Activated CD8-positive, alpha-beta memory T cell treated with anti-CD3 and anti-CD28 coated beads for 48 hours (primary cell): Measurements from ENCODE around the gene TAS2R16.
"Not testable (repeated sequence)": the region's sequence is repeated elsewhere in the genome, so short reads cannot be mapped to it uniquely, and the experiment has no call there.

Source experiments
- DNase-seq, 3 experiments: peaks; one replicate each; pipeline ENCODE4 v3.0.0-alpha.2; 2020; ENCODE audit warnings: low read depth in 2 of 3, low spot score in 2 of 3

TAS2R16 gene

GRCh38 chr7:122974229-122974628 lies 21.3 kb downstream of the TAS2R16 start:
- no peak for DNase-seq

- DNase-seq = no peak
Measured at GRCh38 chr7:122972056-122972455, 23.4 kb downstream of the TAS2R16 start.

GRCh38 chr7:122970740-122971725 lies 24.5 kb downstream of the TAS2R16 start:
- DNase-seq = no peak

GRCh38 chr7:122968389-122968788 lies 27.1 kb downstream of the TAS2R16 start:
- DNase-seq = no peak

DNA sequence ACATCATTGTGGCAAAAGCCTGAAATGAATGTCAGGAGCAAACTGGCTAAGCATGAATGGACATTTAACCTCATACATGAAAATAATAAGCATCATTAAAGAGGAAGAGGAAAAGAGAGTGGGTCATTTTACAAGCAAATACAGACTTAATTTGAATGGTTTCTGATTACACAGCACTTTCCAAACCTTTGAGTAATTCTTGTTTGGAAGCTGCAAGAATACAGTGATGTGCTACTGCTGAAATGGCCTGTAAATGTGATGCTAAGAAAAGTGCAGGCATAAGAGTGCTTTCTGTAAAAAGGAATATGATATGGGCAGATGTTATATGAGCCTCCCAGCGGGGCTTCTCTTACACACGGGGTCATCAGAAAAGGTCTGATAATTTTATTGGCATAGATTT lies 30.2 kb downstream of the TAS2R16 start:
- DNase-seq = no peak

DNA sequence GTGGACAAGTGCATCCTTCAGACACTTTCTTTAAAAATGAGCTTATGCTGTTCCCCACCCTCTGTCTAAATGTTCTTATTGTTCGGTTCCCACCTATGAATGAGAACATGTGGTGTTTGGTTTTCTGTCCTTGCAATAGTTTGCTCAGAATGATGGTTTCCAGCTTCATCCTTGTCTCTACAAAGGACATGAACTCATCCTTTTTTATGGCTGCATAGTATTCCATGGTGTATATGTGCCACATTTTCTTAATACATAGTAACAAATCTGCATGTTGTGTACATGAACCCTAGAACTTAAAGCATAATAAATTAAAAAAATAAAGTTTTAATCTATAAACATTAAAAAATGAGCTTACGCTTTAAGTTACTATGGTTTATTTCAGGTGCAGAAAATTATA lies 41.8 kb downstream of the TAS2R16 start:
- DNase-seq = not testable (repeated sequence)

- DNase-seq = no peak
Measured at GRCh38 chr7:122951006-122951405, 44.5 kb downstream of the TAS2R16 start.

- no peak for DNase-seq
Measured at GRCh38 chr7:122949186-122949585, 46.3 kb downstream of the TAS2R16 start.
